WERI-Rb-1 (cell line): ENCODE measurements around the gene AASDHPPT.

ENCODE experiments used
- DNase-seq: peaks from one replicate; pipeline ENCODE4 v3.0.0-alpha.2; 2020
- H3K27ac ChIP-seq: fragments of 250-450 bp; sonication (Bioruptor Pico); 2 replicates; pipeline ENCODE4 v1.5.1; 2020; ENCODE audit warnings: mild to moderate bottlenecking, moderate library complexity
- H3K27me3 ChIP-seq: fragments of 250-450 bp; sonication (Bioruptor Pico); 2 replicates; pipeline ENCODE4 v1.5.1; 2021; ENCODE audit warnings: mild to moderate bottlenecking, low read depth, moderate library complexity; ENCODE audit not compliant: insufficient read depth, severe bottlenecking
- H3K36me3 ChIP-seq: fragments of 250-450 bp; sonication (Bioruptor Pico); 2 replicates; pipeline ENCODE4 v1.5.1; 2020; ENCODE audit warnings: mild to moderate bottlenecking, moderate library complexity
- H3K4me3 ChIP-seq: 2 replicates; pipeline ENCODE4 v1.5.1; 2011; ENCODE audit warnings: low read depth, mild to moderate bottlenecking, control low read depth, low read length
- H3K9me3 ChIP-seq: fragments of 250-450 bp; sonication (Bioruptor Pico); 2 replicates; pipeline ENCODE4 v1.5.1; 2021; ENCODE audit warnings: mild to moderate bottlenecking, moderate library complexity; ENCODE audit not compliant: severe bottlenecking
- CTCF ChIP-seq: IDR thresholded peaks from 2 replicates; pipeline ENCODE4 v1.5.1; 2011; ENCODE audit warnings: low read depth, mild to moderate bottlenecking, control low read depth, inconsistent platforms, low read length

The AASDHPPT gene

GRCh38 chr11:106131998-106132397, 54.5 kb downstream of the AASDHPPT start:
- Histone ChIP-seq H3K9me3 (no peaks in the 10 kb centered on the region), H3K36me3 (no peaks in the 10 kb centered on the region), H3K4me3 (no peak overlapping the region), H3K27ac (no peak overlapping the region), H3K27me3 (no peaks in the 10 kb centered on the region)
- DNase-seq, result no peak
- TF ChIP-seq CTCF, result no peak

GRCh38 chr11:106132582-106133354, 55.3 kb downstream of the AASDHPPT start:
- Histone ChIP-seq H3K9me3 (no peaks in the 10 kb centered on the region), H3K27ac (no peak overlapping the region), H3K36me3 (no peaks in the 10 kb centered on the region), H3K4me3 (no peak overlapping the region), H3K27me3 (no peaks in the 10 kb centered on the region)
- DNase-seq, result no peak
- no peak for TF ChIP-seq CTCF

GRCh38 chr11:106133529-106133928, 56.1 kb downstream of the AASDHPPT start:
- no peak overlapping the region for H3K27ac ChIP-seq
- H3K9me3 ChIP-seq, result no peaks in the 10 kb centered on the region
- no peak for DNase-seq
- no peak overlapping the region for H3K4me3 ChIP-seq
- no peak for TF ChIP-seq CTCF
- no peaks in the 10 kb centered on the region for H3K27me3 ChIP-seq
- no peaks in the 10 kb centered on the region for H3K36me3 ChIP-seq

- no peaks in the 10 kb centered on the region for H3K27me3 ChIP-seq
- H3K4me3 ChIP-seq, result no peak overlapping the region
- DNase-seq, result no peak
- no peaks in the 10 kb centered on the region for H3K36me3 ChIP-seq
- H3K9me3 ChIP-seq, result no peaks in the 10 kb centered on the region
- no peak overlapping the region for H3K27ac ChIP-seq
- no peak for TF ChIP-seq CTCF
Observed at GRCh38 chr11:106137061-106137460, 59.6 kb downstream of the AASDHPPT start.

- no peak for DNase-seq
Observed at GRCh38 chr11:106137758-106138157, 60.3 kb downstream of the AASDHPPT start.

More at GRCh38 chr11:106137758-106138157, 60.3 kb downstream of the AASDHPPT start:
- Histone ChIP-seq H3K9me3 (no peaks in the 10 kb centered on the region), H3K36me3 (no peaks in the 10 kb centered on the region), H3K27ac (no peak overlapping the region), H3K27me3 (no peaks in the 10 kb centered on the region), H3K4me3 (no peak overlapping the region)
- TF ChIP-seq CTCF, result no peak
